ENCODE results near the gene DLGAP1. TPM values are rescaled to one million over a fixed set of nuclear protein-coding genes. Genes with fewer than 3 reads are reported as not detected.
A peak's percentile ranks its signal among the peaks of the same experiment; 100 is the strongest.

Gene DLGAP1
- total RNA-seq, 1 experiment from 2014 or later = not detected

GRCh38 chr18:3480827-3481573 is 974.1 kb downstream of the DLGAP1 start:
- ChIA-PET CTCF (interaction anchor here (0.7 to 1.5 kb wide), 4 partner anchors 9 to 211 kb away, joined by 3 to 5 read pairs (median 5); no protein-coding TSS in a partner anchor), POLR2A (interaction anchor here (1.0 kb wide), 1 partner anchor 28 kb away, joined by 3 read pairs; no protein-coding TSS in a partner anchor)
- intact Hi-C loops (cut with micrococcal nuclease) = no loop called here
- Mint-ChIP-seq H3K36me3 (ENCODE audit: insufficient read depth, unreplicated experiment) (no peaks in the 10 kb centered on the region), H3K27me3 (ENCODE audit: insufficient read depth, unreplicated experiment) (no peaks in the 10 kb centered on the region), H3K4me3 (ENCODE audit: unreplicated experiment) (no peak overlapping the region), H3K27ac (ENCODE audit: low read depth, unreplicated experiment) (no peak overlapping the region), H3K9me3 (ENCODE audit: unreplicated experiment) (no peaks in the 10 kb centered on the region), H3K4me1 (ENCODE audit: insufficient read depth, unreplicated experiment) (no peaks in the 10 kb centered on the region)
- DNase-seq (ENCODE audit: unreplicated experiment) = no peak
- TF ChIP-seq, protein P1, sequence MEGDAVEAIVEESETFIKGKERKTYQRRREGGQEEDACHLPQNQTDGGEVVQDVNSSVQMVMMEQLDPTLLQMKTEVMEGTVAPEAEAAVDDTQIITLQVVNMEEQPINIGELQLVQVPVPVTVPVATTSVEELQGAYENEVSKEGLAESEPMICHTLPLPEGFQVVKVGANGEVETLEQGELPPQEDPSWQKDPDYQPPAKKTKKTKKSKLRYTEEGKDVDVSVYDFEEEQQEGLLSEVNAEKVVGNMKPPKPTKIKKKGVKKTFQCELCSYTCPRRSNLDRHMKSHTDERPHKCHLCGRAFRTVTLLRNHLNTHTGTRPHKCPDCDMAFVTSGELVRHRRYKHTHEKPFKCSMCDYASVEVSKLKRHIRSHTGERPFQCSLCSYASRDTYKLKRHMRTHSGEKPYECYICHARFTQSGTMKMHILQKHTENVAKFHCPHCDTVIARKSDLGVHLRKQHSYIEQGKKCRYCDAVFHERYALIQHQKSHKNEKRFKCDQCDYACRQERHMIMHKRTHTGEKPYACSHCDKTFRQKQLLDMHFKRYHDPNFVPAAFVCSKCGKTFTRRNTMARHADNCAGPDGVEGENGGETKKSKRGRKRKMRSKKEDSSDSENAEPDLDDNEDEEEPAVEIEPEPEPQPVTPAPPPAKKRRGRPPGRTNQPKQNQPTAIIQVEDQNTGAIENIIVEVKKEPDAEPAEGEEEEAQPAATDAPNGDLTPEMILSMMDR (IDR thresholded peaks at IDR 0.05; ENCODE audit: unreplicated experiment) = no peak
- no TSS peak for BruUV-seq (replicated peaks)

DNA sequence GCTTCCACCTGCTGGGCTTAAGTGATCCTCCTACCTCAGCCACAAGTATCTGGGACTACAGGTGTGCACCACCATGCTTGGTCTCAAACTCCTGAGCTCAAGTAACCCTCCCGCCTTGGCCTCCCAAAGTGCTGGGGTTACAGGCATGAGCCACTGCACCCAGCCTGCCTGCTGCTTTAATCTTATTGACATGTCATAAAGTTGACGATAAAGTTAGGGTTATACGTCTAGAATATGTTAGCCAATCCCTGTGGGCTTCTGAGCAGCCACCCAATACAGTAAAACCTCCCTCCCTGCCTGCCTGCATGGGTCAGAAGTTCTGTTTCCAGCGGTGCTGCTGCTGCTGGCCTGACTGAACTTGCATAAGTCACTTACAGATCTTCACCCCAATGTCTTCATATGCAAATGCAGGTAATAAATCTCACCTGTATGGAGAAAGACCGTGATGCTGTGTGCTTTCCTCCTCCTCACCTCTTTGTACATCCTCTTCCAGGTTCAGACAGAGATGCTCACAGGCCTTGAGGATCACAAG is 975.1 kb downstream of the DLGAP1 start:
- intact Hi-C loops (cut with micrococcal nuclease) = no loop called here
- ChIA-PET CTCF (interaction anchor here (0.6 to 0.9 kb wide), 3 partner anchors 185 to 219 kb away, joined by 3 read pairs; no protein-coding TSS in a partner anchor), POLR2A (no interaction called here)
- Mint-ChIP-seq H3K9me3 (ENCODE audit: unreplicated experiment) (no peaks in the 10 kb centered on the region), H3K27me3 (ENCODE audit: insufficient read depth, unreplicated experiment) (no peaks in the 10 kb centered on the region), H3K27ac (ENCODE audit: low read depth, unreplicated experiment) (no peak overlapping the region), H3K4me1 (ENCODE audit: insufficient read depth, unreplicated experiment) (no peaks in the 10 kb centered on the region), H3K36me3 (ENCODE audit: insufficient read depth, unreplicated experiment) (no peaks in the 10 kb centered on the region), H3K4me3 (ENCODE audit: unreplicated experiment) (no peak overlapping the region)
- DNase-seq (ENCODE audit: unreplicated experiment) = no peak
- TF ChIP-seq, protein P1 (IDR thresholded peaks at IDR 0.05; ENCODE audit: unreplicated experiment) = no peak
- BruUV-seq (replicated peaks) = no TSS peak

DNA sequence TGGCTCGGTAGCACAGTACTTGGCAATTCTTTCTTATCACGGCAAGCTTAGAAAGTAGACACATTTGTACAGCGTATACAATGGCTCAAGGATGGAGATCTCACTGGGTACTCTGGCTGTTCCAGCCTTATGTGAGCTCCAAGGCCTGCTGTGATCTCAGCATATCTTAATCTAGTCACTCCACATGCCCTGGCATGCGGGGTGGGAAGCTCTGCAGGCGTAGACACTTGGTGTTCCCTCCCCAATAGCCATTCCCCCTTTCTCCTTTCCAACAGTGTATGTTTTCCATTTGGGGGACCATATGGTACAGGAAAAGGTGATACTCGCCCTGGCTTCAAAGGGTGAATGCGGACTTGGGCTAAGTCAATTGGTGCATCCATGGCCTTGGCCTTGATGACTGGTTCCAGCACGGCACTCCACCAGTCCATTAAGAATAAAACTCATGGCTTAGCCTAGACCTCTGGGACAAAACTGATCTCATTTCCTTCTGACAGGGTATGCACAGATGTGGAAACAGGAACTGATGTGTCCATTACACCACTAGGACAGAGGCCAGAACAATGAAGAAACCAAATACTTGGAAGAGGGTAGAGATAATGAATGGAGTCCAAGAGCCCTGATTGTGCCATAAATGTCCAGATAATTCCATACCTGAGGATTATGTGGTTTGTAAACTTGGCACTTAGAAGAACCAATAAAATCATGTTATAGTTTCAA is 976.7 kb downstream of the DLGAP1 start:
- DNase-seq (ENCODE audit: unreplicated experiment) = peak; percentile 53

More for the DNA sequence above, 976.7 kb downstream of the DLGAP1 start:
- H3K36me3 Mint-ChIP-seq (ENCODE audit: insufficient read depth, unreplicated experiment) = no peaks in the 10 kb centered on the region
- no peaks in the 10 kb centered on the region for H3K27me3 Mint-ChIP-seq (ENCODE audit: insufficient read depth, unreplicated experiment)
- CTCF ChIA-PET = interaction anchor here (0.6 to 0.7 kb wide), 2 partner anchors 16 to 17 kb away, joined by 3 read pairs; no protein-coding TSS in a partner anchor
- no peaks in the 10 kb centered on the region for H3K9me3 Mint-ChIP-seq (ENCODE audit: unreplicated experiment)
- H3K4me1 Mint-ChIP-seq (ENCODE audit: insufficient read depth, unreplicated experiment) = no peaks in the 10 kb centered on the region
- BruUV-seq (replicated peaks) = no TSS peak
- TF ChIP-seq, protein P1 (IDR thresholded peaks at IDR 0.05; ENCODE audit: unreplicated experiment) = no peak
- POLR2A ChIA-PET = interaction anchor here (0.8 kb wide), 1 partner anchor 32 kb away, joined by 3 read pairs; no protein-coding TSS in a partner anchor
- no peak overlapping the region for H3K4me3 Mint-ChIP-seq (ENCODE audit: unreplicated experiment)
- H3K27ac Mint-ChIP-seq (ENCODE audit: low read depth, unreplicated experiment) = no peak overlapping the region
- intact Hi-C loops (cut with micrococcal nuclease) = no loop called here
